ENCODE results near the gene MIEN1. TPM values are rescaled to one million over a fixed set of nuclear protein-coding genes. Genes with fewer than 3 reads are reported as not detected.
"Not testable (repeated sequence)": the region's sequence is repeated elsewhere in the genome, so short reads cannot be mapped to it uniquely, and the experiment has no call there.

The MIEN1 gene
- total RNA-seq, 1 donor from 2014 or later = 20.1 TPM

GRCh38 chr17:39727556-39727955 is 2.8 kb downstream of the MIEN1 start:
- H3K27me3 ChIP-seq = no peaks in the 10 kb centered on the region
- peaks cover 7% of the 10 kb centered on the region for H4K20me1 ChIP-seq (ENCODE audit: low read depth)
- TF ChIP-seq CTCF (IDR thresholded peaks at IDR 0.05) (no peak), EZH2 (IDR thresholded peaks at IDR 0.05) (no peak), EZH2phosphoT487 (IDR thresholded peaks at IDR 0.05) (no peak)
- DNase-seq (ENCODE audit: low spot score) = no peak
- H3K4me2 ChIP-seq = no peak overlapping the region
- H3K9ac ChIP-seq = no peak overlapping the region
- no peaks in the 10 kb centered on the region for H3K9me3 ChIP-seq (ENCODE audit: low read depth)
- no peaks in the 10 kb centered on the region for H3K36me3 ChIP-seq
- no peaks in the 10 kb centered on the region for H3K79me2 ChIP-seq (ENCODE audit: low read depth)
- peaks cover 4% of the 10 kb centered on the region for H3K4me1 ChIP-seq
- H3K4me3 Mint-ChIP-seq = no peak overlapping the region
- no peak overlapping the region for H3K27ac ChIP-seq
- peaks cover 12% of the 10 kb centered on the region for H3K36me3 Mint-ChIP-seq
- no peak overlapping the region for H3K27ac Mint-ChIP-seq
- no peak overlapping the region for H2AFZ ChIP-seq (replicated peaks)
- H3K27me3 Mint-ChIP-seq (ENCODE audit: insufficient read depth, low read depth) = peaks cover 7% of the 10 kb centered on the region
- no peak overlapping the region for H3K4me3 ChIP-seq
- peaks cover 5% of the 10 kb centered on the region for H3K4me1 Mint-ChIP-seq
- H3F3A ChIP-seq (ENCODE audit: low read depth) = peaks cover 26% of the 10 kb centered on the region
- no peaks in the 10 kb centered on the region for H3K9me3 Mint-ChIP-seq

GRCh38 chr17:39726617-39727016 is 3.7 kb downstream of the MIEN1 start:
- Histone ChIP-seq H4K20me1 (ENCODE audit: low read depth) (peaks cover 9% of the 10 kb centered on the region), H3K27me3 (no peaks in the 10 kb centered on the region), H2AFZ (replicated peaks) (no peak overlapping the region), H3K4me1 (peaks cover 4% of the 10 kb centered on the region), H3K9ac (no peak overlapping the region), H3F3A (ENCODE audit: low read depth) (peaks cover 26% of the 10 kb centered on the region), H3K4me3 (no peak overlapping the region), H3K36me3 (no peaks in the 10 kb centered on the region), H3K9me3 (ENCODE audit: low read depth) (no peaks in the 10 kb centered on the region), H3K79me2 (ENCODE audit: low read depth) (no peaks in the 10 kb centered on the region), H3K4me2 (no peak overlapping the region), H3K27ac (no peak overlapping the region)
- Mint-ChIP-seq H3K4me3 (no peak overlapping the region), H3K27ac (no peak overlapping the region), H3K27me3 (ENCODE audit: insufficient read depth, low read depth) (peaks cover 7% of the 10 kb centered on the region), H3K4me1 (peaks cover 5% of the 10 kb centered on the region), H3K9me3 (no peaks in the 10 kb centered on the region), H3K36me3 (peaks cover 12% of the 10 kb centered on the region)
- no peak for DNase-seq (ENCODE audit: low spot score)
- TF ChIP-seq EZH2phosphoT487 (IDR thresholded peaks at IDR 0.05) (no peak), CTCF (IDR thresholded peaks at IDR 0.05) (no peak), EZH2 (IDR thresholded peaks at IDR 0.05) (no peak)

GRCh38 chr17:39725923-39726322 is 4.4 kb downstream of the MIEN1 start:
- H3K79me2 ChIP-seq (ENCODE audit: low read depth); H3K27ac ChIP-seq; H4K20me1 ChIP-seq (ENCODE audit: low read depth); H3K36me3 ChIP-seq; DNase-seq (ENCODE audit: low spot score); H3K27me3 Mint-ChIP-seq (ENCODE audit: insufficient read depth, low read depth); H3K9me3 ChIP-seq (ENCODE audit: low read depth); H2AFZ ChIP-seq (replicated peaks); H3K4me2 ChIP-seq; H3K9ac ChIP-seq; H3K27ac Mint-ChIP-seq; H3K9me3 Mint-ChIP-seq; H3K4me1 ChIP-seq; H3K4me3 ChIP-seq; H3K4me3 Mint-ChIP-seq; H3K27me3 ChIP-seq; H3K4me1 Mint-ChIP-seq: not testable (repeated sequence)
- peaks cover 22% of the 10 kb centered on the region for H3F3A ChIP-seq (ENCODE audit: low read depth)
- H3K36me3 Mint-ChIP-seq = peaks cover 12% of the 10 kb centered on the region

GRCh38 chr17:39724731-39725130 is 5.6 kb downstream of the MIEN1 start:
- peaks cover 17% of the 10 kb centered on the region for H3F3A ChIP-seq (ENCODE audit: low read depth)
- H3K4me1 ChIP-seq = peaks cover 2% of the 10 kb centered on the region
- H3K4me3 ChIP-seq = no peak overlapping the region
- DNase-seq (ENCODE audit: low spot score) = no peak
- Mint-ChIP-seq H3K36me3 (peaks cover 19% of the 10 kb centered on the region), H3K27ac (no peak overlapping the region), H3K4me3 (no peak overlapping the region), H3K27me3 (ENCODE audit: insufficient read depth, low read depth) (peaks cover 5% of the 10 kb centered on the region), H3K9me3 (no peaks in the 10 kb centered on the region), H3K4me1 (peaks cover 3% of the 10 kb centered on the region)
- H3K9me3 ChIP-seq (ENCODE audit: low read depth) = no peaks in the 10 kb centered on the region
- no peaks in the 10 kb centered on the region for H3K27me3 ChIP-seq
- H3K9ac ChIP-seq = no peak overlapping the region
- H4K20me1 ChIP-seq (ENCODE audit: low read depth) = peaks cover 9% of the 10 kb centered on the region
- H3K36me3 ChIP-seq = no peaks in the 10 kb centered on the region
- no peak overlapping the region for H3K27ac ChIP-seq
- H2AFZ ChIP-seq (replicated peaks) = no peak overlapping the region
- TF ChIP-seq CTCF (IDR thresholded peaks at IDR 0.05) (no peak), EZH2phosphoT487 (IDR thresholded peaks at IDR 0.05) (no peak), EZH2 (IDR thresholded peaks at IDR 0.05) (no peak)
- no peaks in the 10 kb centered on the region for H3K79me2 ChIP-seq (ENCODE audit: low read depth)
- H3K4me2 ChIP-seq = no peak overlapping the region

Measured in neural progenitor cell (in vitro differentiated cells).